ENCODE measurements around the gene ACTN1.
"Not testable (repeated sequence)": the region's sequence is repeated elsewhere in the genome, so short reads cannot be mapped to it uniquely, and the experiment has no call there.

The ACTN1 gene

DNA sequence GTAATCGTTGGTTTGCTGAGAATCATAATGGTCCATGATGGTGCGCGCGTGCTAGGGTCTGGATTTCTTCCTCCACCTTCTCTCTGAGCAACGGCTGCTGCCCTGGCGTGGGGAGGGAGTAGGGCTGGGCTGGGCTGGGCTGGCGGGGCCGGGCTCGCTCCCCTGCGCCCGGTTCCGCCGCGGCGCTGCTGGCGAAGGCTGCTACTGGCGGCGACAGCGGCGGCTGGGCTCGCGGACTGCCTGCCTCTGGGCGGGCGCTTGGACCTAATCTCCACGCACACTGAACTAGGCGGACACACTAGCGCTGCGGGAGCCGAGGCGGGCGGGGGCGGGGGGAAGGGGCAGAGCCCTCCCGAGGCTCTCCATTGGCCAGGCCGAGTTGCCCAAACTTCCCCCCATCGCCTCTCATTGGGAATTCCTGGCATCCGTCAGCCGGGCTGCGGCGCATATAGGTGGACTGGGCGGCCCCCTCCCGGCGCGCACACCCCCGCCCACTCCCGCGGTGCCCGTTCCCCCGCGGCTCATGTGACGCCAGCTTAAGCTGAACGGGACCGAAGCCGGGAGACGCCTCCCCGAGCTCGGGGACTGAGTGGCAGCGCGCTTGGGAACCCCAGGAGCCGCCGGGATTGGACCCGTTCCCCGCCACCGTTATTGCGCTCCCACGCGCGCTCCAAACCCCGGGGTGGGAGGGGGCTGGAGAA, at the start of gene ACTN1:
Gene ACTN1, minus strand, starts transcription at position 282 of the 701 bp plus-strand sequence. Its CDS starts 246 bp downstream, at position 36.
- DNase-seq (ENCODE audit: low read depth in 1 of 2, low spot score in 1 of 2), result peak; percentile 49 to 61

DNA sequence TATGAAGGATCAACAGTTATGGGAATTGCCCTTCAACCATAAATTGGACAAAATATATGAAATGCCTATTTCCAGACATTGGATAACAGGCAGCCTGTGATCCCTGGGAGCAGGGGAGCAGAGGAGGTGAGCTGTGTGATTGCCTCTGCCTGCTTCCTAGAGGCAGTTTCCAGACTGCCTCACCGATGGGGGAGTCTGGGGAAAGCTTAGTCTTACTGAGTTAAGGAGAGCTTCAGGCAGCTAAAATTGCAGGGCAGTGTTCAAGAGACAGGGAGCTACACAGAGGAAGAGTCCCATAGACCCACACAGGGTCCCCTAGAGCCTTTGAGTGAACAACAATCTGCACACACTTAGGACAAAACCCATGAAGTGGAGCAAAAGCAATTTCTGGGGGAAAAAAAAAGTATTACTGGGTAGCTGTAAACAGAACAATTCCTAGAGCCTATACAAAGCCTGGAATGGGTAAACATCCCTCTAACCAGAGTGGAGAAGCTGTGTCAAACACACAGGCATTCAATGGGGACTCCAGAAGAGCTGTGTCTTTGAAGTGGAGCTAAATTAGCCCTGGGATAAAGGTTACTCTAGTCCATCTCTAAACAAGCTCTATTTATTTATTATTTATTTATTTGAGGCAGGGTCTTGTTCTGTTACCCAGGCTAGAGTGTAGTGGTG, 48.3 kb upstream of the ACTN1 start:
- DNase-seq (ENCODE audit: low read depth in 1 of 2, low spot score in 1 of 2), result no peak

- no peak for DNase-seq (ENCODE audit: low read depth in 1 of 2, low spot score in 1 of 2)
Observed at GRCh38 chr14:69023035-69023434, 43.9 kb upstream of the ACTN1 start.

- DNase-seq (ENCODE audit: low read depth in 1 of 2, low spot score in 1 of 2), result not testable (repeated sequence)
Observed at GRCh38 chr14:69022093-69022492, 43.0 kb upstream of the ACTN1 start.

GRCh38 chr14:69017706-69018105, 38.6 kb upstream of the ACTN1 start:
- DNase-seq (ENCODE audit: low read depth in 1 of 2, low spot score in 1 of 2), result no peak

DNA sequence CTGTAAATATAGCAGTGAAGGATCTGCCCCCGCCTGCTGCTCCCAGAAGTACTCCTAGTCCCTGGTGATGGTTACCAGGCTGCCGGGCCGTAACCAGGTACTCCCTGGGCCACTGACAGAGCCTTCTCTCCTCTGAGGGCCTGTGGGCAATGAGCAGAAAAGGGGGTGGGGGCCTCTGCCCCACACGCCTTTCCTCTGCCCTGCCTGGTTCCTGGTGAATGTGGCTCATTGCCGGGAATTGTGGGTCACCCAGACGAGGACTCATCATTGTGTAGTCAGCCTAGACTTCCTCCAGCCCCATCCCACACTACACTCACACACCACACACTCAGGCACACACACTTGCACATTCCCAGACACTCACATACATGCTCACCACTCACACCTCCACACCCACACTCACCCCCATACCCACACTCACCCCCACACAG, 35.7 kb upstream of the ACTN1 start:
- no peak for DNase-seq (ENCODE audit: low read depth in 1 of 2, low spot score in 1 of 2)

DNA sequence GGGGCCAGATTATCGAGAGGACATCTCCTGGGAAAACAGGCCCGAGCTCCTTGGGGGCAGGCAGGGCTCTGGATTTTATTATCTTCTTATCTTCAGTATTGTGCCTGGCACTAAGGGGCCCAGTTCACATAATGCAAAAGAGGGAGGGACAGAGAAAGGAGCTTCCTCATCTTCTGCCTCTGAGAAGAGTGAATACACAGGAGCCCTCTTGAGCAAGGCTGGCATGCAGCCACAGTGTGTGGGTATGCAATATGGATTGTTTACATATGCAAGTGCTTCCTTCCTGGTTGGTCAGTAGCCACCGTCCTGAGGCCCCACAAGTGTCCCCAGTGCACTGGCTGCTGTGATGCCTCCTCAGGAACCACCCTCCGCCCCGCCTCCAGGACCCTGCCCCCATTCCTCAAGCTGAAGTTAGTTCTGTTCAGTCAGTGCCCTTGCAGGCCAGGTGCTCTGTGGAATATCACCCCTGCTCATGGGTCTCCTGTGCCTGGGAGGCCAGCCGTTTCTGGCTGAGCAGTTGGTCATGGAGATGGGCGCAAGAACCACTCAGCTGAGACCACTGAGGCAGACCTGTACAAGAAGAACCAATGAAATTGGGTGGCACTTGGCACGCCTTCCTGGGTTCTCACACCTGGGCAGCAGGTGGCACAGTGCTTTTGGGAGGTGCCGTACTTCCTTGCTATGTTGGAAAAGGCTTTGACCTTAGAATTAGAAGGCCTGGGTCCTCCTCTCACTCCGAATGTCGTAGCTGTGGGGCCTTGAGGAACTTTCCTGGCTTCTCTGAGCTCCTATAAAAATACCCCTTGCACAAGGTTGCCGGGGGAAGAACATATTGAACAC, 35.1 kb upstream of the ACTN1 start:
- DNase-seq (ENCODE audit: low read depth in 1 of 2, low spot score in 1 of 2), result no peak

DNA sequence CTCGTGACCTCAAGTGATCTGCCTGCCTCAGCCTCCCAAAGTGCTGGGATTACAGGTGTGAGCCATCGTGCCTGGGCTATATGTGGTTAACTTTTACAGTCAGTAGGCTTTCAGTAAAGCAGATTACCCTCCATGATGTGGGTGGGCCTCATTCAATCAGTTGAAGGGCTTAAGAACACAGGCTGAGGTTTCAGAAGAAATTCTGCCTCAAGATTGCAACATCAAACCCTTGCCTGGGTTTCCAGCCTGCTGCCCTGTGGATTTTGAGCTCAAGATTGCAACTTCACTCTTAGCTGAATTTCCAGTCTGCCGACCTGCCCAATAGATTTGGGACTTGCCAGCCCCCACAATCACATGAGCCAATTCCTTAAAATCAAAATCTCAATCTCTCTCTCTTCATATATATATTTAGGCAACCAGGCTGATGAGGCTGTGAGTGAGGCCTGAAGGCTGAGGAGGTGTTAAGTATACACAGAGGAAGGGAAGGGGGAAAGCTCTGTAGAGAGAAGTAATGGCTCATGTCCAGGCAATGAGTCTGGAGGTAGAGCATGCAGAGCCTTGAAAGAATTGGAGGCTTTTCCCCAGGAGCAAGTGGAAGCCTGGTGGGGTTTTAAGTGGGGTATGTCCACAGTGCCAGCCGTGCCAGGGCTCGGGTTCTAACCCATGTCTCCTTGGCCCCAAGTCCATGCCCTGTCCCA, 33.3 kb upstream of the ACTN1 start:
- no peak for DNase-seq (ENCODE audit: low read depth in 1 of 2, low spot score in 1 of 2)

DNA sequence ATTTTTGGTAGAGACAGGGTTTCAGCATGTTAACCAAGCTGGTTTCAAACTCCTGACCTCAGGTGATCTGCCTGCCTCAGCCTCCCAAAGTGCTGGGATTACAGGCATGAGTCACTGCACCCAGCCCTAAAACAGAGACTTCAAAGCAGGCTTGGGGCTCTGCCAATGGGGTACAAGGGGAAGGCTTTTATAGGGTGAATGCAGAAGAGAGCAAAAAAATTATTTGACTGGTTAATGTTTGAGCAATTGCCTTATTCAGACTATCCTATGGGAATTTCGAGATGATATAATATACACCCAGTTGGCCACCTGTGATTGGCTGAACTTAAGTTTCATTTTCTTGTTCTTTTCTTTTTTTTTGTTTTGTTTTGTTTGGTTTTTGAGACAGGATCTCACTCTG, 31.5 kb upstream of the ACTN1 start:
- DNase-seq (ENCODE audit: low read depth in 1 of 2, low spot score in 1 of 2), result no peak

DNA sequence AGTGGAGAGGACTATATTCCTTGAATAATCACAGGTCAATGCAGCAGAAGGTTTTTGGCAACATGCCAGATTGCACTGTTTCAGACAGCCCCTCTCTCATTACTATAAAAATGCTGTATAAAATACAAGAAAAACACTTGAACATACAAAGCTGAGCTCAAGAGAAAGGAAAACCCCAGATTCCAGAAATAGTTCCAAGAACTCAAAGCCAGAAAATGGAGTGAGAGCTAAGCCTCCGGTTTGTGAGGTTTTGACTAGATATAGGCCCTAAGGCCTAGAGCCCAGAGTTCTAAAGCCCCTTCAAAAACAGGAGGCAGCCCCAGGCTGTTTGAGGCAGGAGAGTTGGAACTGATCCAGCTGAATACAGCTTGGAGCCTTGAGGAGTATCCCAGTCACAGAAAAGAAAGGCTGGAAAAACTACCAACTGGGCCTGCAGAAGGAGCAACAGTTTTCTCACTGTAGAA, 29.4 kb upstream of the ACTN1 start:
- DNase-seq (ENCODE audit: low read depth in 1 of 2, low spot score in 1 of 2), result no peak

GRCh38 chr14:69006346-69006745, 27.2 kb upstream of the ACTN1 start:
- no peak for DNase-seq (ENCODE audit: low read depth in 1 of 2, low spot score in 1 of 2)

GRCh38 chr14:69005432-69006148, 26.5 kb upstream of the ACTN1 start:
- DNase-seq (ENCODE audit: low read depth in 1 of 2, low spot score in 1 of 2), result no peak

- no peak for DNase-seq (ENCODE audit: low read depth in 1 of 2, low spot score in 1 of 2)
Observed at GRCh38 chr14:69004731-69005431, 25.8 kb upstream of the ACTN1 start.

- DNase-seq (ENCODE audit: low read depth in 1 of 2, low spot score in 1 of 2), result no peak
Observed at GRCh38 chr14:69003626-69004025, 24.5 kb upstream of the ACTN1 start.

DNA sequence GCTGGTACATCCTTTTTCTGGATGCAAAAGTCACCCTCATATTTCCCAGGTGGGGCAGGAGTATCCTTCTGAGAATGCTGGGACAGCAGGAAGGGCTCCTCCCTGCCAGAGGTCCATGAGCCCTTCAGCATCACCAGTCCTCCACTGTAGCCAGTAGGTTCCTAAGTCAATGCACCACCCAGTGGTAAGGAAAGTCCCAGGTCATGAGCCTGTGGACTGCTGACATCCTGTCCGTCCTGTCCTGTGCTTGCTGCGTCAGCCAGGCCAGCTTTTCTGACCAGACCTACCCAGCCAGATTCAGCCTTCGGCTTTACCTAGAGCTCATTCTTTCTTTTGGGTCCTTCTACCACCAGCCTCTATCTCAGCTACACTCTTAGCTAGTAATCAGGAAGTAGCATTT, 23.0 kb upstream of the ACTN1 start:
- DNase-seq (ENCODE audit: low read depth in 1 of 2, low spot score in 1 of 2), result no peak

GRCh38 chr14:69001375-69001774, 22.3 kb upstream of the ACTN1 start:
- DNase-seq (ENCODE audit: low read depth in 1 of 2, low spot score in 1 of 2), result no peak

DNA sequence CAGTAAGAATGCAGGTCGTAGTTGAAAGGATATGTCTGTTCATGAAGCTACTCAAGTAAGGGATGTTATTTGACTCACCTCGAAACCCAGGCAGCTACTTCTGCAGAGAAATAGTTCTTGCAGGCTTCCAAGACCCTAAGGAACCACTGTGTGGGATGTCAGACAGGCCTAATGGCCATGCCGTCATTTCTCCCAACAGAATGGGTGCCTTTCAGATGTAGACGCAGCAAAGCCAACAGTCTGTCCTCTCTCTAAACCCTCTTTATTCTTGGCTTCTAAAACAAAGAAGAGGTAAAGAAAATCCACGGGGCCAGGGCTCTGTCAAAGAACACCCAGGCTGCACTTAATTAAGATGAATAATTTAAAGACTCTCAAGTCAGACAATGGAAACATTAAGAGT, 19.0 kb upstream of the ACTN1 start:
- no peak for DNase-seq (ENCODE audit: low read depth in 1 of 2, low spot score in 1 of 2)

GRCh38 chr14:68995731-68996130, 16.6 kb upstream of the ACTN1 start:
- no peak for DNase-seq (ENCODE audit: low read depth in 1 of 2, low spot score in 1 of 2)

DNA sequence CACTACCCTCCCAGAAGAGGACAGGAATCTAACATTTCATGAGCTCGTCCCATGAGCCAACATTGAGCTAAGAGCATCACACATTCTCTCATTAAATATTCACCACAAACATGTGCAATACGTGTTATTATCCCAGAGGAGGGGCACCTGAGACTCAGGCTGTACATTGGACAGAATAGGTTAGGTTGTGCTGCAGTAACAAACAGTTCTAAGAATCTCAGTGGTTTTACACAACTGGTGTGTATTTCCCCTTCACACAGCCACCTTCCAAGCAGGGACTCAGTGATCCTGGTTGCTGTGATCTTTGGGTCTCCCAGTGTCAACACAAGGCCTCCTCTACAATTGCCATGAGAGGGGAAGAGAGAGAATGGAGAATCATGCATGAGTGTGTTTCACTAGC, 15.0 kb upstream of the ACTN1 start:
- no peak for DNase-seq (ENCODE audit: low read depth in 1 of 2, low spot score in 1 of 2)

DNA sequence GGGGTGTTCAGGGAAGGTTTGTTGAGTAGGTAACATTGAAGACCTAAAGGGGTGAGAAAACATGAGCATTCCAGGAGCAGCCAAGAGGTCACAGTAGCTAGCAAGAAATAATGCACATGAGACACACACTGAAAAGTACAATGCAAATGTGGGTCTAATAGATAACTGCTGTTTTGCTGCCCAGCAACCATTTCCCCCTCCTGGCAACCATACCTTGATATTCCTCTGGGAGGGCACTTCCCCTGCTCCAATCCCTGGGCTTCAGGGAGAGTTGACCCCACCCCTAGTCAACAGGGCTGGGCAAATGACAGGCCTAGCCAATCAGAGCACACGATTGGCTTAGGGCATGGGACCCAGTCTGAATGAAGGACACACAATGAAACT, 8.5 kb upstream of the ACTN1 start:
- DNase-seq (ENCODE audit: low read depth in 1 of 2, low spot score in 1 of 2), result no peak

All from activated CD4-positive, alpha-beta T cell treated with anti-CD3 and anti-CD28 coated beads, Interleukin-2, amount 50 U/mL, for 24 hours (primary cell).